Measurements from ENCODE around the gene PHC3. TPM values are rescaled to one million over a fixed set of nuclear protein-coding genes. Genes with fewer than 3 reads are reported as not detected.
A peak's percentile ranks its signal among the peaks of the same experiment; 100 is the strongest.

PHC3 gene
- total RNA-seq, 2 experiments from 2014 or later = 48.7 to 50.4 TPM

DNA sequence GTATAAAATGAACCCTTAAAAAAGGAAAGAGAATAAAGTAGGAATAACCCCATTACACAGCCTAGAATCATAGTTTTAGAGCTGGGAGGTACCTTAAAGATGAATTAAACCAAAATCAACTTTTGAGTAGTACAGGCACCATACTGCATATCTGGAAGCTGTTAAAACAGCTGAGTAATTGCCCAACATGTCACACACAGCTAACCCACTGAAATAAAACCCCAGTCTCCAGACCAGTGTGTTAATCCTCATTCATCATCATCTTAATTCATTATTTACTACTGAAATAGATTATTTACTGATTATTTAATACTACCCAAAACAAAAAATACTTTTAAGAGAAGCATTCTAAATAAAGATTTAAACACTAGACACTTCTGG is 90.9 kb downstream of the PHC3 start:
- intact Hi-C loops (cut with micrococcal nuclease) = loop anchor here (1.0 kb wide), 1 partner anchor 8 kb away; no protein-coding TSS in a partner anchor
- CTCF ChIA-PET = no interaction called here
- Mint-ChIP-seq H3K4me3 (no peak overlapping the region), H3K27me3 (ENCODE audit: low read depth) (no peaks in the 10 kb centered on the region), H3K27ac (peak overlapping the region; percentile 8), H3K9me3 (no peaks in the 10 kb centered on the region), H3K4me1 (ENCODE audit: low read depth) (peaks cover 33% of the 10 kb centered on the region), H3K36me3 (ENCODE audit: low read depth) (peaks cover 27% of the 10 kb centered on the region)
- no peak for DNase-seq

DNA sequence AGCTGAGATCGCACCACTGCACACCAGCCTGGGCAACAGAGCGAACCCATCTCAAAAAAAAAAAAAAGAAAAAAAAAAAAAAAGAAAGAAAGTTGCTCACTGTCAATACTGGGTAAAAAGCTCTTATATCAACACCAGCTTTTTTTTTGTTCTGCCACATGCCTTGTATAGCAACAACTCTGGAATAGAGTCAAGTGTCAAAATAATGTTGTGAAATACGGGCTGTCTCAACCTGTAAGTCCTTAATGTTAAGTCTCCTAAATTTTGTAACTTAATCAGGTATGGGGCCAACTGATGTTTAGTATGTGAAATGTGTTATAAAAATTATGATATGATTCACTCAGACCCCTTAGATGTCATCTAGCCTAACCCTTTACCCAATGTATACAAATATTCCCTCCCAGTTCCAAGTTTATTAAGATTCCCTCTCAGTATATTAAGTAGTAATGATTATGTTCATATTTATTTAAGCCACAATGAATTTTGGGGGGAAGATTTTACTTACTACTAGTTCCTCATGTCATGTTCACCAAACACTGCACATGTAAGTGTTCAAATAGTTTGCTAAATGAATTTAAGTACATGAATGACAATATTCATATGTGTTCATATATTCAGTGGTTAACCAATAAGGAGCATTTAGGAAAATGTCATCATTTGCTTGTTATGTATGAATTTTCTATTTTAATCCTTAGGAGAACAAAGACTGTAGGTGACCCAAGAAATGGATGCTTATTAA is 91.5 kb downstream of the PHC3 start:
- no peak for DNase-seq
- intact Hi-C loops (cut with micrococcal nuclease) = loop anchor here (1.0 kb wide), 1 partner anchor 8 kb away; no protein-coding TSS in a partner anchor
- Mint-ChIP-seq H3K4me1 (ENCODE audit: low read depth) (peaks cover 30% of the 10 kb centered on the region), H3K27ac (peak overlapping the region; percentile 8), H3K9me3 (no peaks in the 10 kb centered on the region), H3K27me3 (ENCODE audit: low read depth) (no peaks in the 10 kb centered on the region), H3K4me3 (no peak overlapping the region), H3K36me3 (ENCODE audit: low read depth) (peaks cover 24% of the 10 kb centered on the region)
- CTCF ChIA-PET = no interaction called here

DNA sequence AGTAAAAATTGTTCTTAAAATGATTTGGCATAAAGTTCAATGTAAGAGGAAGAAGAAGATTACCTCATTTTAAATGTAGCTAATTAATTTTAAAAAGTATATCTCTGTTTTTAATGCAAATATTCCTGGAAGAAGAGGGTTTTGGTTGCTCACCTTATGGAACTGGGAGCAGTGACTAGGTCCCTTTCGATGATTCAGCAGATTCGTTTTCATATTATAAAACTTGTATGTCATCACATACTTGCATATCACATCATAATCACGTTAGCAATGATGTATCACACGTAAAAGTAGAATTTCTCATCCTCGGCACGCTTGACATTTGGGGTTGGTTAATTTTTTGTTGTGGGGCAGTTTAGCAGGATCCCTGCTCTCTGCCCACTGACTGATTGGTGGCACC is 96.1 kb downstream of the PHC3 start:
- intact Hi-C loops (cut with micrococcal nuclease) = no loop called here
- CTCF ChIA-PET = interaction anchor here (1.2 kb wide), 1 partner anchor 32 kb away, joined by 4 read pairs; no protein-coding TSS in a partner anchor
- Mint-ChIP-seq H3K36me3 (ENCODE audit: low read depth) (peaks cover 19% of the 10 kb centered on the region), H3K9me3 (no peaks in the 10 kb centered on the region), H3K4me3 (no peak overlapping the region), H3K27ac (no peak overlapping the region), H3K4me1 (ENCODE audit: low read depth) (peaks cover 5% of the 10 kb centered on the region), H3K27me3 (ENCODE audit: low read depth) (no peaks in the 10 kb centered on the region)
- DNase-seq = no peak

DNA sequence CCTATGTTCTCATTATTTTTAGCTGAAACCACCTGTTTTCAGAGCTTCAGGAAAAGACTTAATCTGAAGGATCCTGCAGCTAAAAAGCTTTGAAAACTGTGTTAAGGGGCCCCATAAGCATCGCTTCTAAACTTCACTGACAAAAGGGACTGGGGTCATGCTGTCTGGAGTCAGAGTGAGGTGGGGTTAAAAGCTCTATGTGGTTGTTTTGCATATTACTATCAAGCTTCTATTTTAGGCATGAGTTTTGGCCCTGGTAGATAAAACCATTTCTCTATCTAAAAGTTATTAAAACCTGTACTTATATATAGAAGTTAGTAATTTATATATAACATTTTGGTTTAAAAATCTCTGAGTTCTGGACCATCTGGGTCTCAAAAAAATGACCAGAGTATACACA is 98.2 kb downstream of the PHC3 start:
- Mint-ChIP-seq H3K4me3 (no peak overlapping the region), H3K27me3 (ENCODE audit: low read depth) (no peaks in the 10 kb centered on the region), H3K27ac (peak overlapping the region; percentile 1), H3K4me1 (ENCODE audit: low read depth) (no peaks in the 10 kb centered on the region), H3K9me3 (no peaks in the 10 kb centered on the region), H3K36me3 (ENCODE audit: low read depth) (peaks cover 16% of the 10 kb centered on the region)
- intact Hi-C loops (cut with micrococcal nuclease) = no loop called here
- CTCF ChIA-PET = no interaction called here
- no peak for DNase-seq

DNA sequence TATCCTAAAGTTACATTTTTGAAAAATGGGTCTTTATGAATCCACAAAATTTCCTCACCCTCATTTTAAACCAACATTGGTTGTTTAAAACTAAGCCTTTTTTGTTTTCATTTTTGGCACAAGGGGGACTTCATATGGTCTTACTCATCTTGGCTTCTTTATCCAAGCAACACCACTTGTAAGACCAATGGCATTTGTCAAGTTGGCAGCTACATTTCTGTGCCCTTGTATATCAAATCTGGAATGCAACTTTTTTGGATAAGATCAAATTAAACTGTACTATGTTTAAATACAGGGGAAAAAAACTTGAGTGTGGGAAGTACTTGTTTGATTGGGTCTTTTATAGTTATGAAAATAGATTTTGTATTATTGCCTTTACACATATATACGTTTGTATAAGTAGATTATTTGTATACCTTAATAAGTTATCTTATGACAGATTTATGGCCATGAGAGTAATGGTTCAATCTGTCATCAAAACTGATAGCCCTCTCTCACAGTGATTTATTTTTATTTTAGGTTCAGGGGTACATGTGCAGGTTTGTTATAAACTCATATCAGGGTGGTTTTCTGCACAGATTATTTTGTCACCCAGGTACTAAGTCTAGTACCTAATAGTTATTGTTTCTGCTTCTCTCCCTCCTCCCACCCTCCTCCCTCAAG is 100.3 kb downstream of the PHC3 start:
- no peak overlapping the region for H3K4me3 Mint-ChIP-seq
- no peaks in the 10 kb centered on the region for H3K27me3 Mint-ChIP-seq (ENCODE audit: low read depth)
- H3K4me1 Mint-ChIP-seq (ENCODE audit: low read depth) = peaks cover 8% of the 10 kb centered on the region
- H3K36me3 Mint-ChIP-seq (ENCODE audit: low read depth) = peaks cover 16% of the 10 kb centered on the region
- intact Hi-C loops (cut with micrococcal nuclease) = no loop called here
- DNase-seq = no peak
- CTCF ChIA-PET = interaction anchor here (0.6 kb wide), 1 partner anchor 317 kb away, joined by 3 read pairs; no protein-coding TSS in a partner anchor
- H3K9me3 Mint-ChIP-seq = no peaks in the 10 kb centered on the region
- H3K27ac Mint-ChIP-seq = no peak overlapping the region

DNA sequence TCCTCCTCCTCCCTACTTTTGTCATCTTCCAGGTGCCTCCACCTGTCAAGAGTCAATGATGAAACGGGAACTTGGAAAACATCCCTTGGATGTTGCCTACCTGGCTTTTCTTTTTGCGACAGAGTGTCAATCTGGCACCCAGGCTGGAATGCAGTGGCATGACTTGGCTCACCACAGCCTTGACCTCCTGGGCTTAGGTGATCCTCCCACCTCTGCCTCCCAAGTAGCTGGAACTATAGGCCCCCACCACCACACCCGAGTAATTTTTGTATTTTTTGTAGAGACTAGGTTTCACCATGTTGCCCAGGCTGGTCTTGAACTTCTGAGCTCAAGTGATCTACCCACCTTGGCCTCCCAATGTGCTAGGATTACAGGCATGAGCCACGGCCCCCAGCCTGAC is 100.9 kb downstream of the PHC3 start:
- H3K27me3 Mint-ChIP-seq (ENCODE audit: low read depth) = no peaks in the 10 kb centered on the region
- CTCF ChIA-PET = interaction anchor here (1.3 kb wide), 1 partner anchor 8 kb away, joined by 3 read pairs; no protein-coding TSS in a partner anchor
- H3K9me3 Mint-ChIP-seq = no peaks in the 10 kb centered on the region
- intact Hi-C loops (cut with micrococcal nuclease) = no loop called here
- peaks cover 8% of the 10 kb centered on the region for H3K4me1 Mint-ChIP-seq (ENCODE audit: low read depth)
- H3K4me3 Mint-ChIP-seq = no peak overlapping the region
- peaks cover 15% of the 10 kb centered on the region for H3K36me3 Mint-ChIP-seq (ENCODE audit: low read depth)
- no peak for DNase-seq
- no peak overlapping the region for H3K27ac Mint-ChIP-seq

DNA sequence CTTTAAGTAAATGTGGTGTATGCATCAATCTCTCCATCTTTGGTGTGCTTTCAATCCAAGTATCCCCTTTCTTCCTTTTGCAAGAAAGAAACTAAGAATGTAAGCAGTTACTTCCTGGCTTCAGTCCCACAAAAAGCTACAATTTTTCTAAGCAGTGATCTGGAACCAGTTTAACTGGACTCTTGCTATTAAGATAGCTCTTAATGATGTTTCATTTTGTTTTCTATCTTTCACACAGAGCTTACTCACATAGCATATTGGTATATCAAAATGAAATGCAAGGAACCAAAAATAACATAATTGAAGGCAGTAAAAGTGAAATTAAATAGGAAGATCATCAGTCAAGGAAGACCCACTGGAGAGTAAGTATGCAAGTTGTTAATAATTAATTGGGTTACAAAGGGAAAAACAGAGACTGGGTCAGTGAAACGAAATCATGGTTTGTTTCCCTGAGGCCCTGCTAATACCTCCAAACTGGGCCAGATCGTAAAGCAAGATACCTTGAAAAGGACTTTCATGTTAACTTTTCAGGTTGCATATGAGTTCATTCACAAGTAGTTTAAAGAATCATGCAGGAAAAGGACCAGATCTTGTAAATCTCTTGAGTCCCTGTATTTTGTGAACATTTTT is 101.9 kb downstream of the PHC3 start:
- DNase-seq = no peak

DNA sequence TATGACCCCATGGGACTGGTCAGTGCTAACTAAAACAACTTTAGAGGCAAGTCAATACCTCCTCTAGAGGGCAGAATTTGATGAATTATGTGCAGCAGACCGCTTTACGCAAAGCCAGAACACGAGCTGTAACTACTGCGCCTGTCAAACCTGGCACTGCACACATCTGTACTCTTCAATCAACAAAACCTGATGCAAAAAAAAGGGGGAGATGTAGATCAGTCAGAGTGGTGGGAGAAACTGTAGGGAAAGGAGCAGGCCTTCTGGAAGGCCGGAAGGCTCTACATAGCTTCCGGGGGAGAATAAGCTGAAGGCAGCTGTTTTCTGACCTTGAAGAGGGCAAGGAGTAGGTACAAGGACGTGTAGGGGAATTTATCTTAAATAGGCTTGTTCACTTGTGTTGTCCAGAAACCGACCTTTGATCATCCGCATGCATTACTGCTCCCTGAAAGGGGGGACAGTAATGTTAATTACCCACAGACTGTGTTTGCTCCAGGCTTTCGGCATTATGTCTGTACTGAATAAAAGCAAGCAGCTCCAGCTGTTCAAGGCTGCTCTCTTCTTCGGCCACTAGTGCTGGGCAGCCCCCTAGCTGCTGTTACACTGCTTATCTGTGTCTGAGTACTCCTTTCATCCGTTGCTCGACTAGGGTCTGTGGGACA is 102.8 kb downstream of the PHC3 start:
- no peaks in the 10 kb centered on the region for H3K9me3 Mint-ChIP-seq
- peaks cover 8% of the 10 kb centered on the region for H3K4me1 Mint-ChIP-seq (ENCODE audit: low read depth)
- CTCF ChIA-PET = interaction anchor here (0.8 to 2.7 kb wide), 2 partner anchors 21 to 123 kb away, joined by 6 to 8 read pairs; no protein-coding TSS in a partner anchor
- H3K36me3 Mint-ChIP-seq (ENCODE audit: low read depth) = peaks cover 17% of the 10 kb centered on the region
- H3K27ac Mint-ChIP-seq = no peak overlapping the region
- intact Hi-C loops (cut with micrococcal nuclease) = loop anchor here (2.0 to 5.0 kb wide), 2 partner anchors 18 to 289 kb away; no protein-coding TSS in a partner anchor
- H3K27me3 Mint-ChIP-seq (ENCODE audit: low read depth) = no peaks in the 10 kb centered on the region
- no peak overlapping the region for H3K4me3 Mint-ChIP-seq
- no peak for DNase-seq

More for the DNA sequence above, 101.9 kb downstream of the PHC3 start:
- no peak overlapping the region for H3K27ac Mint-ChIP-seq
- H3K4me1 Mint-ChIP-seq (ENCODE audit: low read depth) = peaks cover 8% of the 10 kb centered on the region
- H3K4me3 Mint-ChIP-seq = no peak overlapping the region
- CTCF ChIA-PET = interaction anchor here (0.7 to 2.7 kb wide), 4 partner anchors 9 to 42 kb away, joined by 3 to 8 read pairs (median 3); partner anchors contain the start of gene GPR160
- no peaks in the 10 kb centered on the region for H3K27me3 Mint-ChIP-seq (ENCODE audit: low read depth)
- H3K36me3 Mint-ChIP-seq (ENCODE audit: low read depth) = peaks cover 17% of the 10 kb centered on the region
- H3K9me3 Mint-ChIP-seq = no peaks in the 10 kb centered on the region
- intact Hi-C loops (cut with micrococcal nuclease) = loop anchor here (2.0 to 5.0 kb wide), 2 partner anchors 17 to 288 kb away; no protein-coding TSS in a partner anchor

DNA sequence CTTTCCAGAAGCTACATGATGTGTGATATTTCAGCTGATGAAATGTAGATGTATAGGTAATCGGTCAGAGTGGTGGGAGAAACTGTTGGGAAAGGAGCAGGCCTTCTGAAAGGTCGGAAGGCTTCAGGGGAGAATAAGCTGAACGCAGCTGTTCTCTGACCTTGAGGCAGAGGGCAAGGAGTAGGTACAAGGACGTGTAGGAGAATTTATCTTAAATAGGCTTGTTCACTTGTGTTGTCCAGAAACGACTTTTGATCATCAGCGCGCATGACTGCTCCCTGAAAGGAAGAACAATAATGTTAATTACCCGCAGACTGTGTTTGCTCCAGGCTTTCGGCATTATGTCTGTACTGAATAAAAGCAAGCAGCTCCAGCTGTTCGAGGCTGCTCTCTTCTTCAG is 104.2 kb downstream of the PHC3 start:
- H3K36me3 Mint-ChIP-seq (ENCODE audit: low read depth) = peaks cover 21% of the 10 kb centered on the region
- no peak overlapping the region for H3K27ac Mint-ChIP-seq
- CTCF ChIA-PET = interaction anchor here (0.9 to 2.7 kb wide), 5 partner anchors 11 to 112 kb away, joined by 3 to 8 read pairs (median 4); no protein-coding TSS in a partner anchor
- H3K27me3 Mint-ChIP-seq (ENCODE audit: low read depth) = no peaks in the 10 kb centered on the region
- no peak for DNase-seq
- H3K9me3 Mint-ChIP-seq = peaks cover 2% of the 10 kb centered on the region
- no peak overlapping the region for H3K4me3 Mint-ChIP-seq
- intact Hi-C loops (cut with micrococcal nuclease) = loop anchor here (2.0 to 5.0 kb wide), 2 partner anchors 21 to 290 kb away; no protein-coding TSS in a partner anchor
- H3K4me1 Mint-ChIP-seq (ENCODE audit: low read depth) = peaks cover 8% of the 10 kb centered on the region

DNA sequence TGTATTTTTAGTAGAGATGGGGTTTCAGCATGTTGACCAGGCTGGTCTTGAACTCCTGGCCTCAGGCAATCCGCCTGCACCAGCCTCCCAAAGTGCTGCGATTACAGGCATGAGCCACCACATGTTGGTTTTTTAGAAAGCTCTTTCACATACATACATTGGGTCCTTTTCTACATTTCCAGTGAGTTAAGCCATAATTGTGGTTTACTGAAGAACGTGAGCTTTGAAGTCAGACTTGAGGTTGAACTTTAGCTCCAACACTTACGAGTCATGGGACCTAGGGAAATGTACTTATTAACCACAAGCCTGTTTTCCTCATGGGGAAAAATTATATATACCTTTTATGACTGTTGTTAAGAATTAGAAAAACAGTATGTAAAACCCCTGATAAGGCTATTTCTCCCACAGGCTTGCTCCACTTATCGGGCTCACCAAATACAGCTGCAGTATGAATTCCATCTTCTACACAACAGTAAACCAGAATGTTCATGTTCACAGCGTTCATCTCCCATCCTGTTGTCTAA is 104.8 kb downstream of the PHC3 start:
- H3K4me3 Mint-ChIP-seq = no peak overlapping the region
- H3K27ac Mint-ChIP-seq = no peak overlapping the region
- DNase-seq = no peak
- peaks cover 4% of the 10 kb centered on the region for H3K9me3 Mint-ChIP-seq
- intact Hi-C loops (cut with micrococcal nuclease) = loop anchor here (2.0 to 5.0 kb wide), 2 partner anchors 20 to 291 kb away; no protein-coding TSS in a partner anchor
- CTCF ChIA-PET = interaction anchor here (0.9 to 1.2 kb wide), 2 partner anchors 16 to 22 kb away, joined by 4 read pairs; no protein-coding TSS in a partner anchor
- peaks cover 21% of the 10 kb centered on the region for H3K36me3 Mint-ChIP-seq (ENCODE audit: low read depth)
- peaks cover 8% of the 10 kb centered on the region for H3K4me1 Mint-ChIP-seq (ENCODE audit: low read depth)
- H3K27me3 Mint-ChIP-seq (ENCODE audit: low read depth) = no peaks in the 10 kb centered on the region

DNA sequence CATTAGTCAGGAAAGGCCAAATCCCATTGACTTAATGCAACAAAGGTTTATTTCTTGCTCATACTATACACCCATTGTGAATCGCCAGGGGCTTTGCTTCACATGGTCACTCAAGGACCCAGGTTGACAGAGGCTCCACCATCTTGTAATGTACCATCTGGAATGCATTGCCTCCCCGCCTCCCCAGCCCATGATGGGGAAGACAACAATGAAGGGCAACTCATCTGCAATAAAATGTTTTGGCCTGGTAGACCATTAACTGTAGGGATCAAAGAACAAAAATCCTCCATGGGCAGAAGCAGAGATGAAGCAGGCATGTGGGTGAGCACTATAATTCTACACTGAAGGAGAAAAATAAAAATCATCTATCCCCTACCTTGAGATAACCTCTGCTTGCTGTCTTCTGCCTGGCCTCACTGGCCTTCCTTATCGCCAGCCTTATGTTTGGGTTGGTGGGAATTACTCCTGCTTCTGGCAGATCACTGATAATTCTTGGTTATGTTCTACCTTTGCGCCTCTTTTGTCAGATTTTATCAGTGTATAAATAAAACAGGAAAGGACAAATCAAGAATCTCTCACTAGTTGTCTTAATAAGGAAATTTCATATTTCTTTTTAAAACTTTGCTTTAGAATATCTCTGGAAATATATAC is 106.0 kb downstream of the PHC3 start:
- CTCF ChIA-PET = no interaction called here
- Mint-ChIP-seq H3K36me3 (ENCODE audit: low read depth) (peaks cover 17% of the 10 kb centered on the region), H3K27me3 (ENCODE audit: low read depth) (no peaks in the 10 kb centered on the region), H3K4me1 (ENCODE audit: low read depth) (peaks cover 8% of the 10 kb centered on the region), H3K4me3 (no peak overlapping the region), H3K9me3 (peaks cover 8% of the 10 kb centered on the region), H3K27ac (no peak overlapping the region)
- intact Hi-C loops (cut with micrococcal nuclease) = loop anchor here (2.0 to 5.0 kb wide), 2 partner anchors 19 to 292 kb away; no protein-coding TSS in a partner anchor
- no peak for DNase-seq
